KMS-11 (cell line): Measurements from ENCODE around the gene ID3.

Source experiments
- H2AFZ ChIP-seq: fragments of 200-600 bp; sonication (generic); 2 replicates; pipeline ENCODE4 v1.6.1; 2016; ENCODE audit warnings: antibody characterized with exemption, mixed run types, low read depth
- H3K27ac ChIP-seq: fragments of 200-600 bp; sonication (generic); 2 replicates; pipeline ENCODE4 v1.6.1; 2016; ENCODE audit warnings: mild to moderate bottlenecking, mixed run types
- H3K27me3 ChIP-seq: fragments of 200-600 bp; sonication (generic); 2 replicates; pipeline ENCODE4 v1.6.1; 2017; ENCODE audit warnings: mild to moderate bottlenecking, low read depth, mixed run types, moderate library complexity; ENCODE audit not compliant: insufficient read depth
- H3K36me3 ChIP-seq: fragments of 200-600 bp; sonication (generic); 2 replicates; pipeline ENCODE4 v1.6.1; 2017; ENCODE audit warnings: mild to moderate bottlenecking, mixed run types; ENCODE audit not compliant: insufficient read depth
- H3K4me1 ChIP-seq: fragments of 200-600 bp; sonication (generic); 2 replicates; pipeline ENCODE4 v1.6.1; 2016; ENCODE audit warnings: mild to moderate bottlenecking, low read depth, mixed run types; ENCODE audit not compliant: poor library complexity, severe bottlenecking
- H3K4me2 ChIP-seq: fragments of 200-600 bp; sonication (generic); 2 replicates; pipeline ENCODE4 v1.7.0; 2016; ENCODE audit warnings: mild to moderate bottlenecking, mixed run types
- H3K4me3 ChIP-seq: fragments of 200-600 bp; sonication (generic); IDR thresholded peaks from 2 replicates; pipeline ENCODE4 v1.6.1; 2017; ENCODE audit warnings: low read depth, low read length, mixed read lengths; ENCODE audit not compliant: insufficient read depth
- H3K79me2 ChIP-seq: fragments of 200-600 bp; sonication (generic); 2 replicates; pipeline ENCODE4 v1.6.1; 2016; ENCODE audit warnings: low read depth, mixed run types; ENCODE audit not compliant: insufficient read depth
- H3K9ac ChIP-seq: fragments of 200-600 bp; sonication (generic); 2 replicates; pipeline ENCODE4 v1.6.1; 2016; ENCODE audit warnings: mild to moderate bottlenecking, mixed run types
- H4K20me1 ChIP-seq: fragments of 200-600 bp; sonication (generic); 2 replicates; pipeline ENCODE4 v1.6.1; 2016; ENCODE audit warnings: mild to moderate bottlenecking, mixed run types; ENCODE audit not compliant: insufficient read depth
- CTCF ChIP-seq: fragments of 200-600 bp; sonication (generic); conservative IDR thresholded peaks from 2 replicates; pipeline ENCODE4 v1.6.1; 2017; ENCODE audit warnings: low read depth, mild to moderate bottlenecking, antibody characterized with exemption, low read length, moderate library complexity, mixed read lengths

ID3 gene

GRCh38 chr1:23596382-23597358, 37.4 kb upstream of the ID3 start:
- H3K36me3 ChIP-seq: no peaks in the 10 kb centered on the region
- no peaks in the 10 kb centered on the region for H3K79me2 ChIP-seq
- TF ChIP-seq CTCF: no peak
- H3K4me1 ChIP-seq: peaks cover 3% of the 10 kb centered on the region
- no peak overlapping the region for H3K4me2 ChIP-seq
- no peak overlapping the region for H3K9ac ChIP-seq
- no peak overlapping the region for H2AFZ ChIP-seq
- no peaks in the 10 kb centered on the region for H4K20me1 ChIP-seq
- H3K27ac ChIP-seq: no peak overlapping the region
- H3K27me3 ChIP-seq: no peaks in the 10 kb centered on the region
- H3K4me3 ChIP-seq: no peak overlapping the region

- Histone ChIP-seq H3K4me2 (no peak overlapping the region), H3K36me3 (no peaks in the 10 kb centered on the region), H3K27ac (no peak overlapping the region), H3K79me2 (no peaks in the 10 kb centered on the region), H3K9ac (no peak overlapping the region), H3K27me3 (no peaks in the 10 kb centered on the region), H4K20me1 (no peaks in the 10 kb centered on the region), H3K4me3 (no peak overlapping the region), H3K4me1 (no peaks in the 10 kb centered on the region), H2AFZ (no peak overlapping the region)
- TF ChIP-seq CTCF: no peak
These were observed 35.6 kb upstream of the ID3 start for GRCh38 chr1:23594927-23595353.

GRCh38 chr1:23594149-23594907, 35.0 kb upstream of the ID3 start:
- Histone ChIP-seq H3K79me2 (no peaks in the 10 kb centered on the region), H2AFZ (no peak overlapping the region), H3K4me2 (no peak overlapping the region), H3K9ac (no peak overlapping the region), H4K20me1 (no peaks in the 10 kb centered on the region), H3K27ac (no peak overlapping the region), H3K27me3 (no peaks in the 10 kb centered on the region), H3K36me3 (no peaks in the 10 kb centered on the region), H3K4me3 (no peak overlapping the region), H3K4me1 (no peaks in the 10 kb centered on the region)
- no peak for TF ChIP-seq CTCF

- Histone ChIP-seq H3K36me3 (no peaks in the 10 kb centered on the region), H3K27me3 (no peaks in the 10 kb centered on the region), H4K20me1 (no peaks in the 10 kb centered on the region), H3K9ac (no peak overlapping the region), H3K4me1 (no peaks in the 10 kb centered on the region), H3K4me3 (no peak overlapping the region), H3K4me2 (no peak overlapping the region), H3K27ac (no peak overlapping the region), H3K79me2 (no peaks in the 10 kb centered on the region), H2AFZ (no peak overlapping the region)
- no peak for TF ChIP-seq CTCF
These were observed 34.4 kb upstream of the ID3 start for GRCh38 chr1:23593556-23594148.
